PC-3 (cell line): ENCODE results near the gene MON1A. TPM values are rescaled to one million over a fixed set of nuclear protein-coding genes. Genes with fewer than 3 reads are reported as not detected.

Experiments
- ATAC-seq: fragments of 200-7000 bp; cut with Tn5 transposase; 2 replicates; pipeline ENCODE4 v1.9.1; 2020; ENCODE audit warnings: mild to moderate bottlenecking, moderate library complexity
- BruUV-seq: library from RNA; stranded (reverse); fragments of 400-500 nt; replicated peaks from 2 replicates; lab custom pipeline; 2021; lab: Mats Ljungman, UMichigan
- CTCF ChIA-PET: fragments of 300-600 bp; sonication (Branson Sonifier 250); formaldehyde crosslinking; loops from one replicate; lab custom pipeline; 2022; ENCODE audit warnings: antibody characterized with exemption; lab: Charles Lee
- POLR2A ChIA-PET: fragments of 300-600 bp; sonication (Branson Sonifier 250); formaldehyde crosslinking; loops from one replicate; lab custom pipeline; 2022; ENCODE audit warnings: antibody characterized with exemption; ENCODE audit not compliant: unreplicated experiment; lab: Charles Lee
- DNase-seq: peaks from one replicate; pipeline ENCODE4 v3.0.0-alpha.2; 2015
- H2AFZ ChIP-seq: fragments of 300-600 bp; sonication (generic); 2 replicates; pipeline ENCODE4 v1.6.0; 2016; ENCODE audit warnings: antibody characterized with exemption, low read length
- H3F3A ChIP-seq: fragments of 300-600 bp; sonication (generic); one replicate; pipeline ENCODE4 v1.6.0; 2017; ENCODE audit warnings: antibody characterized with exemption, low read length, control low read depth, mild to moderate bottlenecking; ENCODE audit not compliant: unreplicated experiment
- H3K27ac ChIP-seq: fragments of 300-600 bp; sonication (generic); 2 replicates; pipeline ENCODE4 v1.5.1; 2016; ENCODE audit warnings: mild to moderate bottlenecking, low read length
- H3K27me3 ChIP-seq: fragments of 300-600 bp; sonication (generic); 2 replicates; pipeline ENCODE4 v1.6.1; 2016; ENCODE audit warnings: low read length, mixed read lengths
- H3K36me3 ChIP-seq: fragments of 300-600 bp; sonication (generic); 2 replicates; pipeline ENCODE4 v1.6.1; 2016; ENCODE audit warnings: low read depth, mixed run types, low read length, mixed read lengths
- H3K4me1 ChIP-seq: fragments of 300-600 bp; sonication (generic); 2 replicates; pipeline ENCODE4 v1.5.1; 2016; ENCODE audit warnings: low read length; ENCODE audit not compliant: insufficient read depth
- H3K4me2 ChIP-seq: fragments of 300-600 bp; sonication (generic); 2 replicates; pipeline ENCODE4 v1.6.0; 2016; ENCODE audit warnings: low read length
- H3K4me3 ChIP-seq: fragments of 300-600 bp; sonication (generic); 2 replicates; pipeline ENCODE4 v1.5.1; 2016; ENCODE audit warnings: mild to moderate bottlenecking, low read length, mixed read lengths
- H3K79me2 ChIP-seq: fragments of 300-600 bp; sonication (generic); 2 replicates; pipeline ENCODE4 v1.6.1; 2017; ENCODE audit warnings: low read length, mixed read lengths
- H3K9ac ChIP-seq: fragments of 300-600 bp; sonication (generic); 2 replicates; pipeline ENCODE4 v1.6.0; 2016; ENCODE audit warnings: mild to moderate bottlenecking, low read length
- H3K9me2 ChIP-seq: fragments of 300-600 bp; sonication (generic); replicated peaks from 2 replicates; pipeline ENCODE4 v1.6.1; 2016; ENCODE audit warnings: mixed run types, low read length, mixed read lengths
- H3K9me3 ChIP-seq: fragments of 300-600 bp; sonication (generic); 2 replicates; pipeline ENCODE4 v1.6.1; 2016; ENCODE audit warnings: low read length, mixed read lengths
- H4K20me1 ChIP-seq: fragments of 300-600 bp; sonication (generic); 2 replicates; pipeline ENCODE4 v1.6.1; 2016; ENCODE audit warnings: low read length, mixed read lengths
- EZH2 ChIP-seq: fragments of 300-600 bp; sonication (generic); IDR thresholded peaks from one replicate; pipeline ENCODE4 v1.6.1; 2017; ENCODE audit warnings: antibody characterized with exemption, mild to moderate bottlenecking, low read length; ENCODE audit not compliant: unreplicated experiment
- EZH2phosphoT487 ChIP-seq: fragments of 300-600 bp; sonication (generic); IDR thresholded peaks from 2 replicates; pipeline ENCODE4 v1.6.1; 2018; ENCODE audit warnings: mild to moderate bottlenecking, antibody characterized with exemption, low read length, borderline replicate concordance
- intact Hi-C: fragments of 100-400 bp; cut with micrococcal nuclease; formaldehyde crosslinking; loops from 2 replicates; pipeline ENCODE4 v1.9.0; 2023
- total RNA-seq: library from RNA; depleted of rRNA; stranded (reverse); fragments of >200 nt; gene quantifications from 2 replicates; pipeline ENCODE4 v1.2.3, GENCODE V29; 2014; rRNA removed
- TF ChIP-seq, protein P1 (sequence below): fragments of 300-600 bp; sonication (generic); conservative IDR thresholded peaks from 2 replicates; pipeline ENCODE4 v1.5.1; 2017; ENCODE audit warnings: antibody characterized with exemption, low read depth, mild to moderate bottlenecking, low read length

Gene MON1A
- total RNA-seq, 1 experiment from 2014 or later = 20.8 TPM

DNA sequence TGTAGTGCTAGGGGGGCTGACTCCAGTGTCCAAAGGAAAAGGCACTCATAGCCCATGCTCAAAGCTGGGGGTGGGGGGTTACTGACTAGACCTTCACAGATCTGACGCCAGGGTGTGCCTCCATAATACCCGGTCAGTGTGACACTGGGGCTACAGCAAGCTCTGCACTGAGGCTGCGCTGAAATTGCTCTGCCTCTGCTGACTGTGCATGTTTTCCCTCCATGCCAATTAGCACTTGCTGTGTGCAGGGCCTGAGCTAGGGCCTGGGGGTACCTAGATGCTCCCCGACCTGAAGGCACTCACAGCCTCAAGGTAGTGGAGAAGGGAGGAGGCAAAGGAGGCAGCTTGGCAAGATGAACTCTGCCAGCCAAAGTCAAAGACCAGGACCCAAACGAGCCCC lies 65.1 kb downstream of the MON1A start:
- Histone ChIP-seq H3K9me3 (no peaks in the 10 kb centered on the region), H3K9me2 (no peaks in the 10 kb centered on the region), H3F3A (no peaks in the 10 kb centered on the region), H3K4me2 (no peak overlapping the region), H4K20me1 (no peaks in the 10 kb centered on the region), H3K27me3 (peaks cover 3% of the 10 kb centered on the region; the same call in 1 of the 2 replicates), H3K4me1 (no peaks in the 10 kb centered on the region), H3K36me3 (no peaks in the 10 kb centered on the region), H3K4me3 (no peak overlapping the region), H3K27ac (no peak overlapping the region), H3K9ac (no peak overlapping the region), H3K79me2 (no peaks in the 10 kb centered on the region), H2AFZ (no peak overlapping the region)
- ATAC-seq (no peak), DNase-seq (no peak)
- BruUV-seq = no TSS peak
- CTCF ChIA-PET = no interaction called here
- TF ChIP-seq EZH2phosphoT487 (no peak), EZH2 (no peak)
- TF ChIP-seq, protein P1, sequence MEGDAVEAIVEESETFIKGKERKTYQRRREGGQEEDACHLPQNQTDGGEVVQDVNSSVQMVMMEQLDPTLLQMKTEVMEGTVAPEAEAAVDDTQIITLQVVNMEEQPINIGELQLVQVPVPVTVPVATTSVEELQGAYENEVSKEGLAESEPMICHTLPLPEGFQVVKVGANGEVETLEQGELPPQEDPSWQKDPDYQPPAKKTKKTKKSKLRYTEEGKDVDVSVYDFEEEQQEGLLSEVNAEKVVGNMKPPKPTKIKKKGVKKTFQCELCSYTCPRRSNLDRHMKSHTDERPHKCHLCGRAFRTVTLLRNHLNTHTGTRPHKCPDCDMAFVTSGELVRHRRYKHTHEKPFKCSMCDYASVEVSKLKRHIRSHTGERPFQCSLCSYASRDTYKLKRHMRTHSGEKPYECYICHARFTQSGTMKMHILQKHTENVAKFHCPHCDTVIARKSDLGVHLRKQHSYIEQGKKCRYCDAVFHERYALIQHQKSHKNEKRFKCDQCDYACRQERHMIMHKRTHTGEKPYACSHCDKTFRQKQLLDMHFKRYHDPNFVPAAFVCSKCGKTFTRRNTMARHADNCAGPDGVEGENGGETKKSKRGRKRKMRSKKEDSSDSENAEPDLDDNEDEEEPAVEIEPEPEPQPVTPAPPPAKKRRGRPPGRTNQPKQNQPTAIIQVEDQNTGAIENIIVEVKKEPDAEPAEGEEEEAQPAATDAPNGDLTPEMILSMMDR = no peak
- intact Hi-C loops = no loop called here
- POLR2A ChIA-PET = no interaction called here

DNA sequence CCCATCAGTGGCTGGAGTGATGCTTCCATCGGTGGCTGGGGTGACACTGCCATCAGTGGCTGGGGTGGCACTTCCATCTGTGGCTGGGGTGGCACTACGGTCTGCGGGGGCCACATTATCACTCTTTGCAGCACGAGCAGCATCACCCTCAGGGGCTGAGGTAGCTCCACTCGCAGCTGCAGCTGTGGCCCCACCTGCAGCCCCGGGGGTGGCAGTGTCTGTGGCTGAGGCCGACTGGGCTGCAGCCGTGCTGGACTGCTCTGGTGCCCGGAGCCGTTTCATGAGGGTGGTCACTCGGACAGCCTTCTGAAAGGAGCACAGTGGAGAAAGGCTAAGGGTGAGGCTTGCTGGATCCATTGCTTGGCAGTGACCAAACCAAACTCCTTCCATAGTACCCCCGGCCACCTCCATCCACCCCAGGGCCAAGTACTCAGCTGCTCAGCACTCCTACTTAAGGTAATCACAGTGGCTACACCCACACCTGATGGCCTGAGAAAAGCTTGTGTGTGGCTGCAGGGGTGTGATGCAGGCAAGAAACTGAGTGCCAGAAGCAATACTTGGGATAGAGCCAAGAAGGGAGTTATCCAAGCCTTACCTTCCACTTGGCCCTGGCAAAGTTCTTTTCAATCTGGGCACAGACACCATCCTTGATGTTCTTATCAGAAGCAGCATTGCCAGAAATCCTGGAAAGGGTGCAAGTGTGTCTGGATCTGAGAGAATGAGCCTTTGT lies 69.9 kb downstream of the MON1A start:
- no TSS peak for BruUV-seq
- no peak overlapping the region for H3K27ac ChIP-seq
- H3F3A ChIP-seq = no peaks in the 10 kb centered on the region
- DNase-seq = no peak
- no peak overlapping the region for H2AFZ ChIP-seq
- TF ChIP-seq EZH2phosphoT487 (no peak), EZH2 (no peak)
- TF ChIP-seq, protein P1 = no peak
- no peaks in the 10 kb centered on the region for H3K9me2 ChIP-seq
- H3K9ac ChIP-seq = no peak overlapping the region
- no peak overlapping the region for H3K4me2 ChIP-seq
- H3K27me3 ChIP-seq = no peaks in the 10 kb centered on the region
- ChIA-PET POLR2A (no interaction called here), CTCF (no interaction called here)
- H3K4me3 ChIP-seq = no peak overlapping the region
- H3K4me1 ChIP-seq = peaks cover 10% of the 10 kb centered on the region; the same call in 1 of the 2 replicates
- intact Hi-C loops = no loop called here
- no peaks in the 10 kb centered on the region for H4K20me1 ChIP-seq
- ATAC-seq = no peak
- no peaks in the 10 kb centered on the region for H3K9me3 ChIP-seq
- peaks cover 16% of the 10 kb centered on the region for H3K79me2 ChIP-seq
- no peaks in the 10 kb centered on the region for H3K36me3 ChIP-seq

Other genes starting within 250 kb of the MON1A start
- 1.7 and 2.8 TPM in 2 replicates for gene MST1, start 240.3 kb downstream of the MON1A start, total RNA-seq
- 38.6 and 43.0 TPM in 2 replicates for gene RNF123, start 240.3 kb downstream of the MON1A start, total RNA-seq
- gene AMIGO3, start 210.1 kb downstream of the MON1A start, total RNA-seq = 1.8 and 2.1 TPM in 2 replicates
- gene GMPPB, start 205.9 kb downstream of the MON1A start, total RNA-seq = 69.5 and 83.9 TPM in 2 replicates
- gene IP6K1, start 143.3 kb downstream of the MON1A start, total RNA-seq = 50.3 and 51.0 TPM in 2 replicates
- not detected in 2 replicates for gene CDHR4, start 129.9 kb downstream of the MON1A start, total RNA-seq
- 1.3 and 5.8 TPM in 2 replicates for gene INKA1, start 126.5 kb downstream of the MON1A start, total RNA-seq
- gene UBA7, start 115.9 kb downstream of the MON1A start, total RNA-seq = 3.3 and 3.6 TPM in 2 replicates
- gene TRAIP, start 73.2 kb downstream of the MON1A start, total RNA-seq = 21.6 and 27.8 TPM in 2 replicates
- 0.58 TPM in 1 of 2 replicates, not detected in the other for gene CAMKV, start 59.9 kb downstream of the MON1A start, total RNA-seq
- gene MST1R, start 25.9 kb downstream of the MON1A start, total RNA-seq = 39.0 and 70.6 TPM in 2 replicates
- 64.6 and 73.5 TPM in 2 replicates for gene RBM6, start 10.3 kb upstream of the MON1A start, total RNA-seq
- gene RBM5, start 159.1 kb upstream of the MON1A start, total RNA-seq = 105 and 128 TPM in 2 replicates
- gene SEMA3F, start 225.5 kb upstream of the MON1A start, total RNA-seq = 47.3 and 50.5 TPM in 2 replicates